ENCODE data around the gene TREH. TPM values are rescaled to one million over a fixed set of nuclear protein-coding genes. Genes with fewer than 3 reads are reported as not detected.

TREH gene
- polyA plus RNA-seq, 12 donors = 0.12 to 0.57 (median 0.26) TPM; not detected in 5

DNA sequence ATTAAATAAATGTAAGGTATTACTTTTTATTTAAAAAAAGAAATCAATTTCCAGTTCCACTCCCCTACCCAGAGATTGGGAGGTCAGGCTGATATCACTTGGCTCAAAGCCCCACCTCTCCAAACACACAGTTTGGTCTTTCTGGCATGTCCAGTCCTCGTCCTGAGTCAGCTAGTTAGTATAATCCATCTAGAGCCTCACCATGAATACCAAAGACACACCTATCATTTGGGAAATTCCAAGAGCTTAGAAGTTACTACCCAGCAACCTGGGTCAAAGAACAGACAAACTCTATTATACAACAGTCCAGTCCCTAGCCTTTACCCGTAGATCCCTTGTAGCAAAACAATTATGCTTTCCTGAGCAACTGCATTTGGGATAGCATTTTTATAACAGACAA is 9.4 kb downstream of the TREH start:
- DNase-seq = no peak

DNA sequence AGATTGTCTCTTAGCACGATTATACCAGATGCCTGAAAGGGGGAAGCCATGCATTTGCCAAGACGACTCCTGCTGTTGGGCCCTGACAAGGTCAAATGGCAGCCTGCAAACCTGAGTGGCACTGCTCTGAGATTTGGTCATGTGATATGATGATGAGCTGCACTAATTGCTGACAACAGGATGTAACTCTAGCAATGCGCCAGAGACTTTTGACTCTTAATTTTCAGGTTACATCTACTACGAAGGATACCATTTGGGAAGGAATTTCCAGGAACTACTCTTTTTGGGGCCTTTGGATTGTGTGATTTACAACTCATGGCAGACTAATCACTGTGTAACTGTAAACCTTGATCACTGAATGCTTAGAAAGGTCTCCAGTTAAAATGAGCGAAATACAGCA is 13.1 kb downstream of the TREH start:
- no peak for DNase-seq

- no peak for DNase-seq
Measured at GRCh38 chr11:118663902-118664301, 15.5 kb downstream of the TREH start.

DNA sequence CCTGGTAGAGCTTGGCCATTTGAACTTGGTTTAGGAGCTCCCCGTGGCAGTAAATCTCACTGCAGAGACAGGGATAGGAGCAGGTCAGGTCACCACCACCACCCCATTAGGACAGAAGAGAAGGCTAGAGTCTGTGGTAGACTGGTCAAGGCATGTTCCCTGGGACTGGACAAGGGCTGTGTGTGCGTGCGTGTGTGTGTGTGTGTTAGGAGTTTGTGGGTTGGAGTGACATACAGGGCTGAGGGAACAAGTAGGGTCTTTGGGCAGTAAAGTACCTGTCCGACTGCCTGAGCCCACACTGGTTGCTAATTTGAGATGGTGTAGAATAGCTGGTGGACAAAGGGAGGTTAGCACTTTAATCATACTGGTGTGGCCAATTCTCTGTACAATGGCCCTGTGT is 16.1 kb downstream of the TREH start:
- DNase-seq = no peak

DNA sequence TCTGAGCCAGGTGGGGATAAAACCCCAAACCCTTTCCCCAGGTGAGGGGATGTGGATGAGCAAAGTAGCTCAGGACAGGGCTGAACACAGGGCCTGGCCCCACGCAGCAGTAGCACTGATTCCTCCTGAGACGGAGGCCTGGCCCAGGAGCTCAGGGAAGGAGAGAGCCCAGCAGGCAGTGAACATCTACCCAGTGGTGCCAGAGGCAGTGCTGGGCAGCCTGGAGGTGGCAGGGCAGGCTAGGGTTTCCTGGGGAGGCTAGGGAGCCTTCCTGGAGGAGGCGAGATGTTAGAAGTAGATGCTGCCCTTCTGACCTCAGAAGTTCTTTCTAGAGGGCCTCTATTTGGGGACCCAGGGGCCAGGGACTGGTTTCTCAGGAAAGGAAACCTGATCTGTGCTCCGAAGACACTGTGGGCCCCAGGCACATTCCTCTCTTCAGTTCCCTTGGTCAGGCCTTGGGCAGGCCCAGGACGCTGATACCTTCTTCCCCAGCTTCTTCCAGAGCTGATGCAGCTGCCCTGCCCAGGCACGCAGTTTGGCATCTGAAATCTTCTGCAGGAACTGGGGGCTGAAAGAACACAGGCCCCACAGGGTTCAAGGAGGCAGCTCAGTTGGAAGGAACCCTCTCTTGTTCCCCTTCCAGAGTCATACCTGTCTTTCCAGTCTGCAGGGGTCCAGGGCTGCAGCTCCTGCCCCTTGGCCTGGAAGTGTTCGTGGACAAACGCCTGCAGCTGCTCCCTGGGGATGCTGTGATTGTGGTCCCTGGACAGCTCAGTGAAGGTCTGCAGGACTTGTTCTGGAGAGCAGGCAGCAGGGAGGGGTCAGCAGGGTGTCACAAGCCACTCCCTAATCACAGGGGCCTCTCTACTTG is 16.8 kb downstream of the TREH start:
- DNase-seq = no peak

DNA sequence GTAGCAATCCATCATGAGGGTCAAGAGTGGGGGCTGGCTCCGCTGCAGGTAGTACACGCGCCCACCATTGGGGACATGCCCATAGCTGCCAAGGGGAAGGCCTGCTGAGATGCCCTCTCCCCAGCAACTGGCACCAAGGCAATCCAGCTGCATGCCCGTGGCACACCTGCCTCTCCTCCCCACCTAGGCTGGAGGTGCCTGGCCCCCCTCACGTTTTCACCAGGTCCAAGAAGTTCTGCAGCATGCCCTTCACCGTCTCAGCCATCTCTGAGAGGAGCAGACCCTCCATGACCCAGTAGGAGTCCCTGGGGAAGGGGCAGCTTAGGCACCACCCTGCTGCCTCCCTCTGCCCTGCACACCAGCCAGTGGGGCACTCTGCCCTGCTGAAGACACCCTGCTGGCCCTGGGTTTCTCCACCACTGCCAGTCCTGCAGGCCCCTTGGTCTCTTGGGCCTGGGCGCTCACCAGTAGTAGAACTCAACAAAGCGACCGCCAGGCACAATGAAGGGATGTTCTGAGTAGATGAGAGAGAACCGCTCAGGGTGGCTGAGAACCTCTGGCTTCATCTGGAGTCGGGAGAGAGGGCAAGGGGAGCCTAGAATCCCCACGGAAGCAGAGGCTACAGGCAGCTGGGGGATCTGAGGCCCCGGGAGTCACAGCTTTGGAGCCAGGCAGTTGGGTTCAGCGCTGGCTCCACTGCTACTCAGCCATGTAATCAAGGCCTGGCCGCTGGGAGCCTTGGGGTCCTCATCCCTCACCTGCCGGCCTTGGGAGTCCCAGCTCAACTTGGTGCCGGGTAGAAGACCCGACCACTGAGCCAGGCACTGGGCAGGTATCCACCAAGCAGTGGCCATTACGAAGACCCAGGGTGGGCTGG is 17.8 kb downstream of the TREH start:
- no peak for DNase-seq

DNA sequence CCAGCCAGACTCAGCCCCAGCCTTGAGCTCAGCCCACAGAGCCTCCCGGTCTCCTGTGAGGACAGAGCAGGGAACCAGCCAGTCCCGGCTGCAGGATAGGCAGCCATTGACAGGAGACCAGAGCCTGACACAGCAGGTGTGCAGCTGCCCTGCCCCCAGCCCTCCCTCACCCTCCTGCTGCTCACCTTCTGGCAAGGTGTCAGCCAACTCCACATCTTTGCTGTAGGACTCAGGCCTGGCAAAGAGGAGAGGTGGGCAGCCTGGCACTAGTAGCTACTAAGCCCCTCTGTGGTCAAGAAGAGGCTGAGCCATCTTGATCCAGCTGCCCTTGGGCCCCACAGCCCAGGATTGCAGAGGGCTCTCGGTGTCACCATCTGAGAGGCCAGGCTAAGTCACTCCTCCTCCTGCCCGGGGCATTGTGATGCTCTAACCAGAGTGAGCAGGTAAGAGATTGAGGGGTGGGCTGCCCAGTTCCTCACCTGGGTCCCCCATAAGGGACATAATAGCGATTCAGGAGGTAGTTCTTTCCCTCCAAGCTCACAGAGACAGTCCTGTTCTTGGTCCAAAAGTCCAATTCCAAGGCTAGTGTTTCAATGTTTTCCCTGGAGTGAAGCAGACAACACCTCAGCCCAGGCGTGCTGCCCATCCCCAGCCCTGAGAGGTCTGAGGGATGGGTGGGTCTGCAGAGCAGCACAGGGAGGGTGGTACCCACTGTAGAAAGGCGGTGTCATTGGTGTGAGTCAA is 18.6 kb downstream of the TREH start:
- no peak for DNase-seq

DNA sequence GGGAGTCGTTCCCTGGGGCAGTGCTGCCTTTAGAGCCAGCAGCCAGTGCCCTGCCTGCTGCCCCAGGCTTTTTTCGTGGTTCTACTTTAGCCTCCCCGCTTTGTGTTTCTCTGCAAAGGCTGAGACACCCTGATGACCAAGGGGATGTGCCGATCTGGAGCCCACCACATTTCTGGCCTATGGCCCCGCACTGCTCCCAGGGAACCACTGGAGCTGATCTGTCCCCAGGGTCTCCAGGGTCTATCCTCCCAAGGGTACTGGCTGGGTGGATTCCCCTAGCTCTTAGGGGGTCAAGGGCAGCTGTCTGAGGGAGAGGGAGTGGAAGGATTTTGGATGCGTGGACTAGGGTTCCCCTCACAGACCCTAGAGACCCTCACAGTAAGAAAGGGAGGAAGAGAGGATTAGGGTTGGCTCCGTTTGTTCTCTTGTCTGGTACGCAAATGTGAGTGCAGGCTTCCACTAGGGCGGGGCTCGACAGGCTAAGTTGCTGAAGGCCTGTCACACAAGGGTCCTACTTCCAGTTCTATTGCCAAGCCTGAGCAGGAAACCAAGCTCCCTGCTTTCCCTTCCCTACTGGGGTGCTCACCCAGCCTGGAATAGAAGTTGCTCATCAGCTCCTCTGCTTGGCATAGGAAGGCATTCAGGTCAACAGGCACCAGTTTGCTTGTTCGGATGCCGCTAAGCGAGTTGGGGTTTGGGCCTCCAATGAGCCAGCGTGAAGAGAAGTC is 19.3 kb downstream of the TREH start:
- no peak for DNase-seq

- peak; percentile 83 for DNase-seq
Measured at GRCh38 chr11:118659314-118659952, 20.0 kb downstream of the TREH start.

DNA sequence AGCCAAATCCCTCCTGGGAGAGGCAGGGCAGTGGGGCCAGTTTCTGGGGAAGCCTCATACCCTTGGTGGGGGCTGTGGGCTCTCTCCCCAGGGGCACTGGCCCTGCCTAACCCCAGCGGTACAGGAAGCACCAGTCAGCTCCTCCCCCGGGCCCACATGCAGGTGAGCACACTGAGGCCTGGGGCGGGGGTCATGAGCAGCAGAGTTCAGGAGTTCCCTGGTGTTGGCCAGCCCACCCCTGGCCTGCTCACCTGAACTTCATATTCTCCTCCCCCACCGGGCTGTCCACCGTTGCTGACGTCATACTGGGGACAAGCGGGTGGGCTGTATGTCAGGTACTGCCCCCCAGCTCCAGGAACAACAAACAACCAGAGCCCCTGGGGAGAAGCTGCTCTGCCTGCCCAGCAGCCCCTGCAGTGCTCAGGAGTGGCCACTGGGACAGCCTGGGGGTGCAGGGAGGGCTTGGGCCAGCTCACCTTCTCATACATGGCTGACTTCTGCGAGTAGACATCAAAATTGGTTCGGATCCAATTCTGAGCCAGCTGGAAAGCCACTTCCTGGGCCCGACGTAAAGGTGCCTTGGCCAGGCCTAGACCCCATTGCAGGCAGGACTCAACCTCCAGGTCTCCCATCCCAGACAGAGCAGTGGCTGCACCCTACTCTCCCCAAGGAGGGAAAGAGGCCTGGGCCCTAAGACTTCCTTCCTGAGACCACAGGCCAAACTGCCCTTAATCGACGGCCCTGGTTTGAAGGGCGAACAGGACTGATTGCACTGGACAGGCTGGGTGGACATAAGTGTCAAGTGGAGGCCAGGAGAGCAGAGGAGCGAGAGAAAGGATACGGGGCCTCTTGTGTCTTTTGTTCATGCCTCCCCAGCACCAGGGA is 20.8 kb downstream of the TREH start:
- DNase-seq = no peak

DNA sequence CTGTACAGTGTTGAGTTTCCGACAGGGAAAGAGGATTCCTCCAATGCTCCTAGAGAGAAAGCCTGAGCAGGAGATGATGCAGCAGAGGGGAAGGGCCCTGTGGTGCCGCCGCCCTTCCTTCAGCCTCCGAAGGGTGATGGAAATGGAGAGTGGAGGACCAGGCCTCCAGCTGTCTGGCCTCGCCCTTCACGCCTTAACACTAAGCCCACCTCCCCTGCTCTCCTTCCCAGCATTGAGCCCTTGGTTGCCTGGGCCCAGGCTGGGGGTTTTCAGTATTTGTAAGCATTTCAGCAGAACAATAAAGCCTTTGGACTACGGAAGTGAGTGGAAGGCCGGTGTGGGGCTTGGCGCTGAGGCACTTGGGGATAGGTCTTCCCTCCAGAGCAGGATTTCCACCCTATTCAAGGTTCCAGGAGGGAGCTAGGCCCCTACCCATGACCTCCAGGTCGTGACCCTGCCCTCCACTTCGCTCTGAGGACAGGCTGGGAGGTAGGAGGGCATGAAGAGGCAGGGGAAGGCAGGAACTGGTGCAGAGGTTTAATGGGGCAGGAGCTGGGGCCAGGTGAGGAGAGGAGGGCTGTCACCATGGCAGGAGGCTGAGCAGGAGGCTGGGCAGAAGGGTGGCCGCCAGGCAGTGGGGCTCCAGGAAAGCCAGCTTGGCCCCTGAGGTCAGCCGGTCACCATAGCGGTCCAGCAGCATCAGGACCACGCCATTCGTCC is 21.6 kb downstream of the TREH start:
- no peak for DNase-seq

DNA sequence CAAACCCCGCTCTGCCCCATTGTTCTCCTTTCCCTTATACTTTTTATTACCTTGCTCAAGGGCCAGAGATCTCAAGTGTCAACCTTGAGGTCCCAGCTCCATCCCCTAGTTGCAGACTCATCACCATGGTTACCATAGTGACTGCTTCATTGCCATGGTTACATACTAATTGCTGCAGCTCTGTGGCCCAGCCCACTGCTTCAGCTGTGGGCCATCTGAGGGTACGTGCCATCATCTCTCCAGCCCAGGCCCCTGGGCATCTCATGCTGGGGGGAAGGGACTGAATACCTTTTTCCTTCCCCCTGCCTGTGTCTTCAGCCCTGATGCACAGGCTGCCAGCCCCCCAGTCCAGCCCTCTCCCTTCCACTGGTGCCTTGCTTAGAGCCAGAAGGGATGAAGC is 22.2 kb downstream of the TREH start:
- DNase-seq = no peak

GRCh38 chr11:118656563-118657165 is 22.8 kb downstream of the TREH start:
- DNase-seq = no peak

GRCh38 chr11:118655486-118656190 is 23.8 kb downstream of the TREH start:
- DNase-seq = no peak

DNA sequence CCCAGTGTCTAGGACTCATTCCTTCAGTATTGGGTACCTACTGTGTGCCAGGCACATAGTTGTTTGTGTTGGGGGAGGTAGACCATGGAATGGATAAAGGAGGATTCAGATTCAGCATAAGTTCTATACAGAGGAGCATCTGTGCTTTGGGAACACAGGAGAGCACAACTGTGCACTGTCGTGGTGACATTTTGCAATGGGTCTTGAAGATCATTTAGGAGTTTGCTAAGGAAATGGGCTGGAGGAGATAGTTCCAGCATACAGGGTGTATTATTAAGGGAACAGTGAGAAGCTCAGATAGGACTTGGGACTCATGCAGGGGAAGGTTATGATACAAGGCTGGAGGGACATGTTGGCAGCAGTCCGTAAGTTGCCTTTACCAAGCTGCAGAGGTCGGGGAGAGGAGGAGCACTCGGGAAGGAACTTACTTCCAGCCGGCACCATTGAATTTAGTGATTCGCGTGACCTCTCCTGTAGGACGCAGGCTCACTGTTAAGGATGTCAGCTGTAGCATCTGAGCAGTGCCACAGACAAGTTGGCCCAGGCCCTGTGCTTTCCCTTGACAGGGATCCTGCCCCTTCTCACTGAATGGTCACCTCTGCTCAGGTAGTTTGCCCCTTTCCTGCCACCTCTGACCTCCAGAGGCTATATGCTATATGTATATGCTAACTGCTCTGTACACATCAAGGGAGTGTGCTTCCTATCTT is 25.6 kb downstream of the TREH start:
- no peak for DNase-seq

- DNase-seq = no peak
Measured at GRCh38 chr11:118652681-118653181, 26.7 kb downstream of the TREH start.

DNA sequence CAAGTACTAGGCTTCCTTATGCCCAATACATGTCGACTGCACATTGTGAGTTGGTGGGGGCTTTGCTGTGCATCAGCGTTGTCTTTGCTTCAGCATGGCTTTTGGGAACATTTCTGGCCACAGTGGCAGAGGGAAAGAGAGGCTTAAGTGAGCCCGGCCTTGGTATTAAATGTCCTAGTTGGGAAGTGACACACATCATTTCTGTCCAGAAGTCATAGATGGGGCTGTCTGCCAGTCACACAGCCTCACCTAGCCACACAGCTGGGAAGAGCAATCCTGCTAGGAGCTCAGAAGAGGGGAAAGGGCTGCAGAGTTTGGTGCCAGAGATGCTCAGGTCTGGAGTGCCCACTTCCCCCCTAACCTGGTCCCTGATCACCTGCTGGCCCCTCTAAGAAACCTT is 27.6 kb downstream of the TREH start:
- no peak for DNase-seq
